Stimulated activated CD8-positive, alpha-beta memory T cell treated with anti-CD3 and anti-CD28 coated beads, Interleukin-7, amount 100 ng/mL, for 1 hour (primary cell): Measurements from ENCODE around the gene LTBP2.

Experiments
- DNase-seq, 2 donors: peaks; one replicate each; pipeline ENCODE4 v3.0.0-alpha.2; 2020; ENCODE audit warnings: low read depth in 2 of 2

Gene LTBP2

GRCh38 chr14:74526854-74527585, 85.0 kb downstream of the LTBP2 start:
- DNase-seq = no peak

GRCh38 chr14:74525361-74525851, 86.6 kb downstream of the LTBP2 start:
- DNase-seq = no peak

GRCh38 chr14:74524812-74525135, 87.3 kb downstream of the LTBP2 start:
- no peak for DNase-seq

- DNase-seq = no peak
Measured at GRCh38 chr14:74524076-74524811, 87.8 kb downstream of the LTBP2 start.

- no peak for DNase-seq
Measured at GRCh38 chr14:74522740-74523139, 89.3 kb downstream of the LTBP2 start.

- no peak for DNase-seq
Measured at GRCh38 chr14:74521756-74522155, 90.3 kb downstream of the LTBP2 start.

- DNase-seq = no peak
Measured at GRCh38 chr14:74519316-74520074, 92.5 kb downstream of the LTBP2 start.

- no peak for DNase-seq
Measured at GRCh38 chr14:74518221-74518620, 93.8 kb downstream of the LTBP2 start.

- DNase-seq = no peak
Measured at GRCh38 chr14:74517731-74518130, 94.3 kb downstream of the LTBP2 start.

GRCh38 chr14:74516451-74517160, 95.4 kb downstream of the LTBP2 start:
- DNase-seq = no peak

- DNase-seq = no peak
Measured at GRCh38 chr14:74515891-74516412, 96.1 kb downstream of the LTBP2 start.

GRCh38 chr14:74514471-74514941, 97.5 kb downstream of the LTBP2 start:
- DNase-seq = no peak

GRCh38 chr14:74511966-74512830, 99.8 kb downstream of the LTBP2 start:
- no peak for DNase-seq

GRCh38 chr14:74510959-74511409, 101.1 kb downstream of the LTBP2 start:
- DNase-seq = no peak

GRCh38 chr14:74510223-74510931, 101.7 kb downstream of the LTBP2 start:
- DNase-seq = no peak

- DNase-seq = no peak
Measured at GRCh38 chr14:74509587-74510222, 102.3 kb downstream of the LTBP2 start.

- no peak for DNase-seq
Measured at GRCh38 chr14:74508844-74509428, 103.1 kb downstream of the LTBP2 start.

GRCh38 chr14:74508292-74508731, 103.7 kb downstream of the LTBP2 start:
- DNase-seq = no peak

GRCh38 chr14:74507840-74508239, 104.2 kb downstream of the LTBP2 start:
- DNase-seq = no peak
